NB4 (cell line): ENCODE results near the gene PCDHA1.
"Not testable (repeated sequence)": the region's sequence is repeated elsewhere in the genome, so short reads cannot be mapped to it uniquely, and the experiment has no call there.

ENCODE experiments used
- DNase-seq: peaks from one replicate; pipeline ENCODE4 v3.0.0; 2010; ENCODE audit warnings: low read depth
- H3K4me3 ChIP-seq: one replicate; pipeline ENCODE4 v1.5.1; 2011; ENCODE audit warnings: mild to moderate bottlenecking, low read depth, low read length, moderate library complexity
- CTCF ChIP-seq: IDR thresholded peaks from one replicate; pipeline ENCODE4 v1.5.1; 2012; ENCODE audit warnings: low read depth, low read length
- MAX ChIP-seq: IDR thresholded peaks from 2 replicates; pipeline ENCODE4 v1.6.1; 2011; ENCODE audit warnings: low read depth, low read length
- MYC ChIP-seq: IDR thresholded peaks from 2 replicates; pipeline ENCODE4 v1.6.1; 2011; ENCODE audit warnings: low read depth, low read length
- POLR2A ChIP-seq: IDR thresholded peaks from 2 replicates; pipeline ENCODE4 v1.6.1; 2011; ENCODE audit warnings: mild to moderate bottlenecking; ENCODE audit not compliant: insufficient read length; ENCODE audit errors: extremely low read depth

Gene PCDHA1

GRCh38 chr5:140862441-140863295 lies 76.7 kb downstream of the PCDHA1 start:
- no peak overlapping the region for H3K4me3 ChIP-seq
- DNase-seq: no peak
- TF ChIP-seq MYC (no peak), POLR2A (no peak), MAX (no peak), CTCF (no peak)

- TF ChIP-seq MAX (no peak), MYC (no peak), CTCF (no peak)
- H3K4me3 ChIP-seq: no peak within 1 kb of the TSS
- peak; percentile 30 for DNase-seq
Observed at GRCh38 chr5:140868721-140869554, 83.0 kb downstream of the PCDHA1 start, which contains the start of gene PCDHA11. Gene PCDHA11, plus strand, starts transcription at chr5:140868957. Its CDS starts 147 bp downstream, at chr5:140869104.

GRCh38 chr5:140869555-140869886 lies 83.6 kb downstream of the PCDHA1 start:
- TF ChIP-seq POLR2A (no peak), CTCF (peak; percentile 56), MYC (no peak)
- no peak for DNase-seq
- no peak overlapping the region for H3K4me3 ChIP-seq

GRCh38 chr5:140870221-140871201 lies 84.6 kb downstream of the PCDHA1 start:
- TF ChIP-seq POLR2A: no peak
- H3K4me3 ChIP-seq: no peak overlapping the region
- no peak for DNase-seq

- DNase-seq: no peak
- no peak within 1 kb of the TSS for H3K4me3 ChIP-seq
- TF ChIP-seq CTCF: peak; percentile 36
- TF ChIP-seq POLR2A: no peak
Observed at GRCh38 chr5:140875085-140876065, 89.4 kb downstream of the PCDHA1 start, which contains the start of gene PCDHA12. Gene PCDHA12, plus strand, starts transcription at chr5:140875308. Its CDS starts 165 bp downstream, at chr5:140875473.

- DNase-seq, H3K4me3 ChIP-seq: not testable (repeated sequence)
Observed at GRCh38 chr5:140876541-140877261, 90.8 kb downstream of the PCDHA1 start.
